ENCODE data around the gene RHEBL1. TPM values are rescaled to one million over a fixed set of nuclear protein-coding genes. Genes with fewer than 3 reads are reported as not detected.

The RHEBL1 gene
- polyA plus RNA-seq, 3 donors: 0.17 to 0.96 (median 0.50) TPM

DNA sequence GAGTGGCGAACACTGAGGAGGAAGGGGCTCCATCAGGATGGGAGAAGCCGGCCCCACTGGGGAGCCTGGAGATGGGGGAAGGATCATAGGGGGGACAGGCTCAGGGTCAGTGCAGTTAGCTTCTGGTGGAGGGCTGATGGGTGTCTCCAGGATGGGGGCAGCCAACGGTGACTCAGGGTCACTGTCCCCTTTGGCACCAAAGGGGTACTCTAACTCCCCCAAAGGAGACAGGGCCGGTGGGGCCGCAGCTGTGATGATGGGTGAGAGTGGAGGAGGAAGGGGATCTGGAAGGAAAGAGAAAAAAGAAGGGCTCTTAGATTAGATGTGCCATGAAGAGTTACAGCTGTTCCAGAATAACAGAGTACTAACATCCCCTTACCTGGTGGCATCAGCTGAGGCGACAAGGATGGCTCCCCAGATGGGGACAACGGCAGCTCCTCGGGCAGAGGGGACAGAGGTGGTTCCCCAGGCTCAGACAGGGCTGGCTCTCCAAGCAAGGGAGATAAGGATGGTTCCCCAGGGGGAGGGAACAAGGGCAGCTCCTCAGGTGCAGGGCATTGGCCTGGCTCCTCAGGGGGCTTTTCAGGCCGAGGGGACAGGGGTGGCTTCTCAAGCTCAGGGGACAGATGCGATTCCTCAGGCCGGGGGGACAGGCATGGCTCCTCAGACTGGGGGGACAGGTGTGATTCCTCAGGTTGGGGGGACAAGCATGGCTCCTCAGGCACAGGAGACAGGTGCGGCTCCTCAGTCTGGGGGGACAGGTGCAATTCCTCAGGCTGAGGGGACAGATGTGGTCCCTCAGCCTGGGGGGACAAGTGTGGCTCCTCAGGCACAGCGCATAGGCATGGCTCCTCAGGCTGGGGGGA is 19.0 kb downstream of the RHEBL1 start:
- Mint-ChIP-seq H3K4me1 (peaks cover 11% of the 10 kb centered on the region), H3K27ac (peak overlapping the region in 4 of 7 donors; percentile 6 to 79 (median 32)), H3K4me3 (no peak overlapping the region), H3K27me3 (ENCODE audit: low read depth in 3 of 3) (peaks cover 0 to 3% (median 0%) of the 10 kb centered on the region in 3 donors), H3K9me3 (no peaks in the 10 kb centered on the region), H3K36me3 (peaks cover 90 to 99% of the 10 kb centered on the region in 2 donors)
- H3K9me3 ChIP-seq (replicated peaks in 1 of 2; ENCODE audit: control insufficient read depth in 1 of 2, insufficient read depth in 1 of 2, low read length in 2 of 2): no peaks in the 10 kb centered on the region
- DNase-seq: no peak
- WGBS (ENCODE audit: insufficient coverage): 90% methylated on average over 10 of the region's 13 CpGs
- H3K4me3 ChIP-seq (replicated peaks in 1 of 3; ENCODE audit: low read depth in 2 of 3, low read length in 3 of 3): no peak overlapping the region
- intact Hi-C loops (cut with micrococcal nuclease): no loop called here
- no peak overlapping the region for H2AFZ ChIP-seq (ENCODE audit: insufficient read depth, low read depth, low read length, poor library complexity, severe bottlenecking)
- H3K36me3 ChIP-seq (replicated peaks in 1 of 2; ENCODE audit: control insufficient read depth in 1 of 2, insufficient read depth in 2 of 2, low read length in 2 of 2): peaks cover 92 to 96% of the 10 kb centered on the region in 2 donors
- H3K4me1 ChIP-seq (ENCODE audit: control insufficient read depth in 1 of 2, insufficient read depth in 2 of 2, low read length in 2 of 2): peaks cover 5% of the 10 kb centered on the region in 2 donors
- no peak for TF ChIP-seq CTCF (IDR thresholded peaks at IDR 0.05)
- H3K4me2 ChIP-seq (replicated peaks; ENCODE audit: extremely low read depth, low read length, poor library complexity, severe bottlenecking): no peak overlapping the region
- H3K79me2 ChIP-seq (ENCODE audit: insufficient read depth, low read length): peaks cover 58% of the 10 kb centered on the region
- no peak overlapping the region for H3K9ac ChIP-seq (ENCODE audit: insufficient read depth, low read length, poor library complexity, severe bottlenecking)
- H3K27ac ChIP-seq (ENCODE audit: low read depth in 1 of 2, low read length in 2 of 2): no peak overlapping the region
- peaks cover 100% of the 10 kb centered on the region for H4K20me1 ChIP-seq (ENCODE audit: insufficient read depth, low read length)
- no peaks in the 10 kb centered on the region for H3K27me3 ChIP-seq (ENCODE audit: control insufficient read depth in 2 of 2, insufficient read depth in 2 of 2, low read length in 2 of 2)

- Mint-ChIP-seq H3K4me3 (no peak overlapping the region), H3K27ac (peak overlapping the region in 4 of 7 donors; percentile 32 to 57 (median 36)), H3K4me1 (peaks cover under 1% of the 10 kb centered on the region), H3K9me3 (no peaks in the 10 kb centered on the region), H3K27me3 (ENCODE audit: low read depth in 3 of 3) (peaks cover 0 to 3% (median 0%) of the 10 kb centered on the region in 3 donors), H3K36me3 (peaks cover 94 to 100% of the 10 kb centered on the region in 2 donors)
- Histone ChIP-seq H3K36me3 (replicated peaks in 1 of 2; ENCODE audit: control insufficient read depth in 1 of 2, insufficient read depth in 2 of 2, low read length in 2 of 2) (peaks cover 100% of the 10 kb centered on the region in 2 donors), H3K27ac (ENCODE audit: low read depth in 1 of 2, low read length in 2 of 2) (no peak overlapping the region), H3K4me2 (replicated peaks; ENCODE audit: extremely low read depth, low read length, poor library complexity, severe bottlenecking) (no peak overlapping the region), H2AFZ (ENCODE audit: insufficient read depth, low read depth, low read length, poor library complexity, severe bottlenecking) (no peak overlapping the region), H3K27me3 (ENCODE audit: control insufficient read depth in 2 of 2, insufficient read depth in 2 of 2, low read length in 2 of 2) (no peaks in the 10 kb centered on the region), H3K4me1 (ENCODE audit: control insufficient read depth in 1 of 2, insufficient read depth in 2 of 2, low read length in 2 of 2) (no peaks in the 10 kb centered on the region), H4K20me1 (ENCODE audit: insufficient read depth, low read length) (peaks cover 98% of the 10 kb centered on the region), H3K4me3 (replicated peaks in 1 of 3; ENCODE audit: low read depth in 2 of 3, low read length in 3 of 3) (no peak overlapping the region), H3K9ac (ENCODE audit: insufficient read depth, low read length, poor library complexity, severe bottlenecking) (no peak overlapping the region), H3K9me3 (replicated peaks in 1 of 2; ENCODE audit: control insufficient read depth in 1 of 2, insufficient read depth in 1 of 2, low read length in 2 of 2) (no peaks in the 10 kb centered on the region), H3K79me2 (ENCODE audit: insufficient read depth, low read length) (peaks cover 47% of the 10 kb centered on the region)
- 97% methylated on average over 20 of the region's 20 CpGs for WGBS (ENCODE audit: insufficient coverage)
- no peak for TF ChIP-seq CTCF (IDR thresholded peaks at IDR 0.05)
- intact Hi-C loops (cut with micrococcal nuclease): loop anchor here in 1 of 2 donors (10.0 kb wide), 1 partner anchor 55 kb away; the partner anchor contains the start of gene DDN
- no peak for DNase-seq
These were observed 20.1 kb downstream of the RHEBL1 start for GRCh38 chr12:49049566-49050224.
